Measurements from ENCODE around the gene TOMM40. TPM values are rescaled to one million over a fixed set of nuclear protein-coding genes. Genes with fewer than 3 reads are reported as not detected.

Gene TOMM40
- total and polyA plus RNA-seq, 2 experiments from 2014 or later, result 52.9 to 54.6 TPM

GRCh38 chr19:44846455-44847143, 44.5 kb upstream of the TOMM40 start:
- peaks cover 14% of the 10 kb centered on the region for H3F3A ChIP-seq (ENCODE audit: insufficient read depth)
- TF ChIP-seq EZH2 (IDR thresholded peaks at IDR 0.05; ENCODE audit: insufficient read depth, poor library complexity, severe bottlenecking) (no peak), EZH2phosphoT487 (IDR thresholded peaks at IDR 0.05; ENCODE audit: insufficient read depth, low read depth) (no peak)
- peak overlapping the region; percentile 54 for H2AFZ ChIP-seq
- no peaks in the 10 kb centered on the region for H4K20me1 ChIP-seq (ENCODE audit: insufficient read depth)
- no peaks in the 10 kb centered on the region for H3K36me3 ChIP-seq (ENCODE audit: low read depth)
- DNase-seq, result peak; percentile 44
- H3K9ac ChIP-seq, result peak overlapping the region; percentile 95
- peak overlapping the region; percentile 95 for H3K4me3 ChIP-seq
- no peaks in the 10 kb centered on the region for H3K27me3 ChIP-seq (replicated peaks; ENCODE audit: insufficient read depth)
- in situ Hi-C loops (cut with MboI), result no loop called here
- H3K9me2 ChIP-seq (ENCODE audit: insufficient read depth), result no peaks in the 10 kb centered on the region
- peak overlapping the region; percentile 94 for H3K4me2 ChIP-seq (ENCODE audit: unreplicated experiment)
- peaks cover 54% of the 10 kb centered on the region for H3K79me2 ChIP-seq (ENCODE audit: insufficient read depth)
- H3K9me3 ChIP-seq (ENCODE audit: low read depth), result no peaks in the 10 kb centered on the region
- H3K27ac ChIP-seq, result peak overlapping the region; percentile 76
- 1% methylated on average over 27 to 43 of the region's 51 CpGs for WGBS, 2 experiments (ENCODE audit: low coverage in 1 of 2, low lambda C conversion rate in 2 of 2, missing lambda C conversion rate in 2 of 2)
- H3K4me1 ChIP-seq (ENCODE audit: insufficient read depth), result peaks cover 17% of the 10 kb centered on the region; the same call in 1 of the 2 replicates

- Histone ChIP-seq H3K36me3 (ENCODE audit: low read depth) (no peaks in the 10 kb centered on the region), H3K4me1 (ENCODE audit: insufficient read depth) (peaks cover 17% of the 10 kb centered on the region; the same call in 1 of the 2 replicates), H3K9me2 (ENCODE audit: insufficient read depth) (no peaks in the 10 kb centered on the region), H3K9me3 (ENCODE audit: low read depth) (no peaks in the 10 kb centered on the region), H3K9ac (peak overlapping the region; percentile 95), H3K4me3 (peak overlapping the region; percentile 95), H4K20me1 (ENCODE audit: insufficient read depth) (no peaks in the 10 kb centered on the region), H3F3A (ENCODE audit: insufficient read depth) (peaks cover 14% of the 10 kb centered on the region), H2AFZ (peak overlapping the region; percentile 54), H3K79me2 (ENCODE audit: insufficient read depth) (peaks cover 62% of the 10 kb centered on the region), H3K4me2 (ENCODE audit: unreplicated experiment) (peak overlapping the region; percentile 94), H3K27me3 (replicated peaks; ENCODE audit: insufficient read depth) (no peaks in the 10 kb centered on the region), H3K27ac (peak overlapping the region; percentile 76)
- TF ChIP-seq EZH2phosphoT487 (IDR thresholded peaks at IDR 0.05; ENCODE audit: insufficient read depth, low read depth) (no peak), EZH2 (IDR thresholded peaks at IDR 0.05; ENCODE audit: insufficient read depth, poor library complexity, severe bottlenecking) (no peak)
- in situ Hi-C loops (cut with MboI), result no loop called here
- 1 to 2% methylated on average over 27 to 42 of the region's 47 CpGs for WGBS, 2 experiments (ENCODE audit: low coverage in 1 of 2, low lambda C conversion rate in 2 of 2, missing lambda C conversion rate in 2 of 2)
- peak; percentile 80 for DNase-seq
These were observed 43.7 kb upstream of the TOMM40 start for GRCh38 chr19:44847144-44848035.

- WGBS, 2 experiments (ENCODE audit: low coverage in 1 of 2, low lambda C conversion rate in 2 of 2, missing lambda C conversion rate in 2 of 2), result 3 to 4% methylated on average over 12 to 19 of the region's 19 CpGs
- peak; percentile 85 for DNase-seq
- peaks cover 14% of the 10 kb centered on the region for H3F3A ChIP-seq (ENCODE audit: insufficient read depth)
- in situ Hi-C loops (cut with MboI), result no loop called here
- peaks cover 70% of the 10 kb centered on the region for H3K79me2 ChIP-seq (ENCODE audit: insufficient read depth)
- H3K9me3 ChIP-seq (ENCODE audit: low read depth), result no peaks in the 10 kb centered on the region
- H4K20me1 ChIP-seq (ENCODE audit: insufficient read depth), result no peaks in the 10 kb centered on the region
- H3K9me2 ChIP-seq (ENCODE audit: insufficient read depth), result no peaks in the 10 kb centered on the region
- no peaks in the 10 kb centered on the region for H3K36me3 ChIP-seq (ENCODE audit: low read depth)
- peak overlapping the region; percentile 95 for H3K4me3 ChIP-seq
- H3K27ac ChIP-seq, result peak overlapping the region; percentile 76
- H3K9ac ChIP-seq, result peak overlapping the region; percentile 95
- H3K4me1 ChIP-seq (ENCODE audit: insufficient read depth), result peaks cover 17% of the 10 kb centered on the region; the same call in 1 of the 2 replicates
- peak overlapping the region; percentile 94 for H3K4me2 ChIP-seq (ENCODE audit: unreplicated experiment)
- TF ChIP-seq EZH2phosphoT487 (IDR thresholded peaks at IDR 0.05; ENCODE audit: insufficient read depth, low read depth), result no peak
- no peaks in the 10 kb centered on the region for H3K27me3 ChIP-seq (replicated peaks; ENCODE audit: insufficient read depth)
- peak overlapping the region; percentile 54 for H2AFZ ChIP-seq
These were observed 42.8 kb upstream of the TOMM40 start for GRCh38 chr19:44848036-44848811.

Measured in GM23248 (cell line).